GM23338 (cell line): ENCODE measurements around the gene RPS18. TPM values are rescaled to one million over a fixed set of nuclear protein-coding genes. Genes with fewer than 3 reads are reported as not detected.
A peak's percentile ranks its signal among the peaks of the same experiment; 100 is the strongest.

Source experiments
- ATAC-seq: fragments of 200-7000 bp; cut with Tn5 transposase; 3 replicates; pipeline ENCODE4 v1.9.1; 2020
- DNase-seq: peaks from one replicate; pipeline ENCODE4 v3.0.0-alpha.2; 2015; ENCODE audit warnings: low spot score
- H2AFZ ChIP-seq: fragments of 200-600 bp; sonication (generic); 2 replicates; pipeline ENCODE4 v1.8.0; 2016; ENCODE audit warnings: antibody characterized with exemption, mild to moderate bottlenecking, moderate library complexity
- H3F3A ChIP-seq: fragments of 200-600 bp; sonication (generic); replicated peaks from 2 replicates; pipeline ENCODE4 v1.8.0; 2017; ENCODE audit warnings: antibody characterized with exemption, mixed run types, low read depth
- H3K27ac ChIP-seq: fragments of 200-600 bp; sonication (generic); 2 replicates; pipeline ENCODE4 v1.6.1; 2016; ENCODE audit warnings: low read depth
- H3K27me3 ChIP-seq: fragments of 200-600 bp; sonication (generic); 2 replicates; pipeline ENCODE4 v1.8.0; 2016; ENCODE audit warnings: mild to moderate bottlenecking, mixed run types, moderate library complexity; ENCODE audit not compliant: insufficient read depth
- H3K36me3 ChIP-seq: fragments of 200-600 bp; sonication (generic); 2 replicates; pipeline ENCODE4 v1.8.0; 2016; ENCODE audit warnings: mild to moderate bottlenecking; ENCODE audit not compliant: insufficient read depth
- H3K4me1 ChIP-seq: fragments of 200-600 bp; sonication (generic); 2 replicates; pipeline ENCODE4 v1.8.0; 2016; ENCODE audit warnings: mild to moderate bottlenecking, moderate library complexity; ENCODE audit not compliant: insufficient read depth
- H3K4me2 ChIP-seq: fragments of 200-600 bp; sonication (generic); 2 replicates; pipeline ENCODE4 v1.7.1; 2017; ENCODE audit warnings: mixed run types
- H3K4me3 ChIP-seq: fragments of 200-600 bp; sonication (generic); 2 replicates; pipeline ENCODE4 v1.6.1; 2016; ENCODE audit warnings: mixed run types
- H3K79me2 ChIP-seq: fragments of 200-600 bp; sonication (generic); replicated peaks from 2 replicates; pipeline ENCODE4 v1.8.0; 2017; ENCODE audit warnings: mild to moderate bottlenecking; ENCODE audit not compliant: insufficient read depth
- H3K9me2 ChIP-seq: fragments of 200-600 bp; sonication (generic); 2 replicates; pipeline ENCODE4 v1.8.0; 2017; ENCODE audit not compliant: insufficient read depth
- H4K20me1 ChIP-seq: fragments of 200-600 bp; sonication (generic); replicated peaks from 2 replicates; pipeline ENCODE4 v1.8.0; 2017; ENCODE audit warnings: mild to moderate bottlenecking; ENCODE audit not compliant: insufficient read depth
- H3K27ac Mint-ChIP-seq: 2 replicates; pipeline ENCODE4 v1.8.0; 2020; ENCODE audit warnings: inconsistent platforms, mild to moderate bottlenecking, moderate library complexity, mixed read lengths
- H3K27me3 Mint-ChIP-seq: 3 replicates; pipeline ENCODE4 v1.8.0; 2022; ENCODE audit warnings: low read depth, mild to moderate bottlenecking, moderate library complexity, mixed read lengths, inconsistent platforms; ENCODE audit not compliant: insufficient read depth, poor library complexity
- H3K36me3 Mint-ChIP-seq: 3 replicates; pipeline ENCODE4 v1.8.0; 2021; ENCODE audit warnings: low read depth, mild to moderate bottlenecking, inconsistent platforms, moderate library complexity, mixed read lengths
- H3K4me1 Mint-ChIP-seq: 3 replicates; pipeline ENCODE4 v1.8.0; 2020; ENCODE audit warnings: mild to moderate bottlenecking, inconsistent platforms, mixed read lengths
- H3K4me3 Mint-ChIP-seq: 3 replicates; pipeline ENCODE4 v1.8.0; 2021; ENCODE audit warnings: moderate library complexity, mild to moderate bottlenecking, inconsistent platforms, mixed read lengths
- H3K9me3 Mint-ChIP-seq: 3 replicates; pipeline ENCODE4 v1.8.0; 2020; ENCODE audit warnings: moderate library complexity, mild to moderate bottlenecking, inconsistent platforms, mixed read lengths
- CTCF ChIP-seq, 2 experiments: fragments of 200-600 bp in 1 of 2; sonication (generic) in 1 of 2; conservative IDR thresholded peaks; 2 replicates each; pipeline versions ENCODE4 v1.5.1 to v1.6.1; 2016 to 2017; ENCODE audit warnings: antibody characterized with exemption in 2 of 2, low read depth in 2 of 2, mild to moderate bottlenecking in 2 of 2, moderate library complexity in 1 of 2
- EZH2 ChIP-seq: fragments of 200-600 bp; sonication (generic); IDR thresholded peaks from one replicate; pipeline ENCODE4 v1.8.0; 2017; ENCODE audit warnings: antibody characterized with exemption, mild to moderate bottlenecking, low read depth; ENCODE audit not compliant: unreplicated experiment
- JUNB ChIP-seq: IDR thresholded peaks from one replicate; pipeline ENCODE4 v1.6.1; 2016; ENCODE audit warnings: antibody characterized with exemption; ENCODE audit not compliant: unreplicated experiment
- NANOG ChIP-seq: IDR thresholded peaks from 2 replicates; pipeline ENCODE4 v1.6.1; 2016; ENCODE audit warnings: antibody characterized with exemption, borderline replicate concordance
- POLR2AphosphoS5 ChIP-seq: IDR thresholded peaks from 2 replicates; pipeline ENCODE4 v1.6.1; 2016; ENCODE audit warnings: antibody characterized with exemption, low read depth
- ZNF114 ChIP-seq: fragments of 250-450 bp; sonication (Bioruptor Pico); IDR thresholded peaks from 2 replicates; pipeline ENCODE4 v1.5.0; 2020; ENCODE audit warnings: mild to moderate bottlenecking, moderate library complexity
- ZNF331 ChIP-seq: fragments of 250-450 bp; sonication (Bioruptor Pico); IDR thresholded peaks from 2 replicates; pipeline ENCODE4 v1.5.0; 2020; ENCODE audit warnings: low read depth, mild to moderate bottlenecking, moderate library complexity
- polyA plus RNA-seq: library from polyadenylated mRNA; unstranded; fragments of >200 nt; fragmentation: Nextera tagmentation; extraction: Ambion mirVana; gene quantifications from 2 replicates; pipeline ENCODE4 v1.2.1, GENCODE V29; 2016
- total RNA-seq: library from RNA; depleted of rRNA; stranded (reverse); fragments of >200 nt; shearing (Covaris generic); gene quantifications from 2 replicates; pipeline ENCODE4 v1.2.3, GENCODE V29; 2014
- TF ChIP-seq, protein P1 (sequence below): IDR thresholded peaks from one replicate; pipeline ENCODE4 v1.6.1; 2018; ENCODE audit warnings: antibody characterized with exemption; ENCODE audit not compliant: unreplicated experiment

The RPS18 gene
- total and polyA plus RNA-seq, 2 experiments from 2014 or later = 2,133 to 4,776 TPM

DNA sequence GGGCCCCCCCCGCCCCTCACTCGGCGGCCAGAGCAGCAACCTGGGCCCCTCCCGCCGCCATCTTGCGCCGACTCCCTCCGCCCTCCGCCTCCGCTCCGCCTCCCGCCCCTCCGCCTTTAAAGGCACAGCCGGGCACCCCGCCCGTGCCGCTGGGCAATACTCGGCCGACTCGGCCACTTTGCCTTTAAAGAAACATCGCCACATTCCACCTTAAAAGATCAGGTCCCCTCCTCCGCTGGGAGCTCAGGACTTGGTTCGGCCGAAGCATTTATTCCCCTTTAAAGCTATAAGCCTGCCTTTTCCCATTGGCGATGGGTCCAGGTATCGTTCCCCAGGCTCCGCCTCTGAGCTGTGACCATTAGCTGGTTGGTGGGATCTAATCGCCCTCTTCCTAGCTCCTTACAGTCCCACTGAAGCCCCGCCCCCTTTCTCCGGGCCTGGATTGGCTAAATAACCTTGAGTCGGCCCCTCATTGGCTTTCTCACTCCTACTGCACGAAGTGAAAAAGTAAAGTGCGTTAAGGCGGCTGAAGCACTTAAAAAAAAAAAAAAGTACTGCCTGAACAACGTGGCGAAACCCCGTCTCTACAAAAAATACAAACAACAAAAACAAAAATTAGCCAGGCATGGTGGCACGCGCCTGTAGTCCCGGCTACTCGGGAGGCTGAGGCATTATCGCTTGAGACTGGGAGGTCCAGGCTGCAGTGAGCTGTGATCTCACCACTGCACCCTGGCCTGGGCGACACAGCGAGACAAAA, 46.0 kb downstream of the RPS18 start, which contains the start of gene ZBTB22:
Gene ZBTB22 (minus strand): TSS at position 76 of the 757 bp plus-strand sequence. CDS start 828 bp downstream, outside the sequence.
- H3K36me3 ChIP-seq = peaks cover 14% of the 10 kb centered on the region
- H3F3A ChIP-seq = peaks cover 20% of the 10 kb centered on the region
- H3K4me3 Mint-ChIP-seq = peak within 1 kb of the TSS; percentile 93
- no peaks in the 10 kb centered on the region; the same call in 1 of the 3 replicates for H3K9me3 Mint-ChIP-seq
- peak within 1 kb of the TSS; percentile 88 for H3K27ac ChIP-seq
- peaks cover 39% of the 10 kb centered on the region for H3K4me1 ChIP-seq
- peak within 1 kb of the TSS; percentile 51 for H3K4me3 ChIP-seq
- TF ChIP-seq NANOG (no peak), JUNB (no peak), POLR2AphosphoS5 (peak; percentile 56; the same call in 1 of the 2 replicates), ZNF114 (CRISPR knock-in tag) (no peak), CTCF (conservative IDR thresholded peaks at IDR 0.05; ENCODE audit: low read depth in 2 of 2) (no peak)
- no peaks in the 10 kb centered on the region for H3K9me2 ChIP-seq
- peaks cover 11% of the 10 kb centered on the region for H4K20me1 ChIP-seq
- H3K36me3 Mint-ChIP-seq = peaks cover 42% of the 10 kb centered on the region
- ATAC-seq = peak; percentile 62
- peaks cover 65% of the 10 kb centered on the region for H3K4me1 Mint-ChIP-seq
- peak; percentile 100 for DNase-seq
- H3K27me3 Mint-ChIP-seq = peaks cover 23% of the 10 kb centered on the region
- peak within 1 kb of the TSS; percentile 75 for H3K4me2 ChIP-seq
- H3K27ac Mint-ChIP-seq = peak within 1 kb of the TSS; percentile 98
- H2AFZ ChIP-seq = no peak within 1 kb of the TSS
- H3K79me2 ChIP-seq = peaks cover 36% of the 10 kb centered on the region
- no peaks in the 10 kb centered on the region for H3K27me3 ChIP-seq

DNA sequence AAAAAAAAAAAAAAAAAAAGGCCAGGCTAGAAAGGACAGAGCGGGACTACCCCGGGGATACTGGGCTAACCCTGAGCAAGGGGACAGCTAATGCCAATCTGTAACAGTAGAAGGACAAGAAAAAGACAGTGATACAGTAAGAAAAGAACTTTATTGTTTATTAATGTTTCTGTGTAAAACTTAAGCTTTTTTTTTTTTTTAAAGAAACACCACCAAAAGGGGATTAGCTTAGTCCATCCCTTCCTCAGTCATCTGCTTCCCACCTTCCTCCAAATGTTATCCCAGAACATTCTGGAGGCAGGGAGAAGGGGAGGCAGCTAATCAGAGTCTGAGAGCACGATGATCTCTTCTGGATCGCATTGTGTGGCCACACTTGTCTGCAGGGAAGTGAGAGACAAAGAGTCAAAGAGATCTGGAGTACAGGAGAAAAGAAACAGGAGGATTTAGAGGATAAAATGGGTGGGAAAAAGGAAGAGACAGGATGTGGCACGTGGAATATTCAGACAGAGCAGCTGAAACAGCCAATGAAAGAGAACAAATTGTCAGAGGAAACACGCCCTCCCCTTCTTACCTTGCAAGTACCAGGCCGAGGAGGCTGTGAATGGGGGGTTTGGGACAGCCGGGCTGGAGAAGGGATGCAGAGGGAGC, 46.7 kb downstream of the RPS18 start:
- Histone ChIP-seq H3K4me1 (peaks cover 40% of the 10 kb centered on the region), H2AFZ (no peak overlapping the region), H3K9me2 (no peaks in the 10 kb centered on the region), H3K27ac (peak overlapping the region; percentile 86), H3K36me3 (peaks cover 14% of the 10 kb centered on the region), H3K27me3 (no peaks in the 10 kb centered on the region), H3K4me3 (peak overlapping the region; percentile 51), H4K20me1 (peaks cover 11% of the 10 kb centered on the region), H3K79me2 (peaks cover 36% of the 10 kb centered on the region), H3K4me2 (peak overlapping the region; percentile 58), H3F3A (peaks cover 20% of the 10 kb centered on the region)
- DNase-seq (no peak), ATAC-seq (no peak)
- Mint-ChIP-seq H3K4me1 (peaks cover 66% of the 10 kb centered on the region), H3K36me3 (peaks cover 42% of the 10 kb centered on the region), H3K27ac (peak overlapping the region; percentile 98), H3K27me3 (peaks cover 22% of the 10 kb centered on the region), H3K4me3 (peak overlapping the region; percentile 93), H3K9me3 (no peaks in the 10 kb centered on the region; the same call in 1 of the 3 replicates)
- TF ChIP-seq EZH2 (no peak), ZNF331 (CRISPR knock-in tag) (no peak)
- TF ChIP-seq, protein P1, sequence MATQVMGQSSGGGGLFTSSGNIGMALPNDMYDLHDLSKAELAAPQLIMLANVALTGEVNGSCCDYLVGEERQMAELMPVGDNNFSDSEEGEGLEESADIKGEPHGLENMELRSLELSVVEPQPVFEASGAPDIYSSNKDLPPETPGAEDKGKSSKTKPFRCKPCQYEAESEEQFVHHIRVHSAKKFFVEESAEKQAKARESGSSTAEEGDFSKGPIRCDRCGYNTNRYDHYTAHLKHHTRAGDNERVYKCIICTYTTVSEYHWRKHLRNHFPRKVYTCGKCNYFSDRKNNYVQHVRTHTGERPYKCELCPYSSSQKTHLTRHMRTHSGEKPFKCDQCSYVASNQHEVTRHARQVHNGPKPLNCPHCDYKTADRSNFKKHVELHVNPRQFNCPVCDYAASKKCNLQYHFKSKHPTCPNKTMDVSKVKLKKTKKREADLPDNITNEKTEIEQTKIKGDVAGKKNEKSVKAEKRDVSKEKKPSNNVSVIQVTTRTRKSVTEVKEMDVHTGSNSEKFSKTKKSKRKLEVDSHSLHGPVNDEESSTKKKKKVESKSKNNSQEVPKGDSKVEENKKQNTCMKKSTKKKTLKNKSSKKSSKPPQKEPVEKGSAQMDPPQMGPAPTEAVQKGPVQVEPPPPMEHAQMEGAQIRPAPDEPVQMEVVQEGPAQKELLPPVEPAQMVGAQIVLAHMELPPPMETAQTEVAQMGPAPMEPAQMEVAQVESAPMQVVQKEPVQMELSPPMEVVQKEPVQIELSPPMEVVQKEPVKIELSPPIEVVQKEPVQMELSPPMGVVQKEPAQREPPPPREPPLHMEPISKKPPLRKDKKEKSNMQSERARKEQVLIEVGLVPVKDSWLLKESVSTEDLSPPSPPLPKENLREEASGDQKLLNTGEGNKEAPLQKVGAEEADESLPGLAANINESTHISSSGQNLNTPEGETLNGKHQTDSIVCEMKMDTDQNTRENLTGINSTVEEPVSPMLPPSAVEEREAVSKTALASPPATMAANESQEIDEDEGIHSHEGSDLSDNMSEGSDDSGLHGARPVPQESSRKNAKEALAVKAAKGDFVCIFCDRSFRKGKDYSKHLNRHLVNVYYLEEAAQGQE = no peak
